ENCODE data around the gene GTF3C2.

- TF ChIP-seq CTCF (IDR thresholded peaks at IDR 0.05 in 8 of 11, conservative IDR thresholded peaks at IDR 0.05 in 3 of 11) (no peak), POLR2A (IDR thresholded peaks at IDR 0.05) (no peak), POLR2AphosphoS5 (IDR thresholded peaks at IDR 0.05) (no peak)
Observed at GRCh38 chr2:27381577-27382181, 25.1 kb upstream of the GTF3C2 start.

Measured in spleen (tissue), 7 donors.